ENCODE measurements around the gene AKAP11.

AKAP11 gene

GRCh38 chr13:42345367-42345766 lies 73.4 kb downstream of the AKAP11 start:
- DNase-seq = no peak

- no peak for DNase-seq
Measured at GRCh38 chr13:42348576-42348975, 76.6 kb downstream of the AKAP11 start.

GRCh38 chr13:42350141-42350540 lies 78.2 kb downstream of the AKAP11 start:
- DNase-seq = no peak

- DNase-seq = peak; percentile 23
Measured at GRCh38 chr13:42354241-42355091, 82.5 kb downstream of the AKAP11 start.

- DNase-seq = peak; percentile 35
Measured at GRCh38 chr13:42355092-42355485, 83.1 kb downstream of the AKAP11 start.

- no peak for DNase-seq
Measured at GRCh38 chr13:42355491-42356183, 83.7 kb downstream of the AKAP11 start.

- no peak for DNase-seq
Measured at GRCh38 chr13:42356184-42356575, 84.2 kb downstream of the AKAP11 start.

GRCh38 chr13:42360046-42360574 lies 88.2 kb downstream of the AKAP11 start:
- DNase-seq = no peak

- no peak for DNase-seq
Measured at GRCh38 chr13:42361701-42362100, 89.7 kb downstream of the AKAP11 start.

GRCh38 chr13:42363941-42364612 lies 92.1 kb downstream of the AKAP11 start:
- no peak for DNase-seq

- no peak for DNase-seq
Measured at GRCh38 chr13:42364613-42365000, 92.7 kb downstream of the AKAP11 start.

- no peak for DNase-seq
Measured at GRCh38 chr13:42367831-42368230, 95.9 kb downstream of the AKAP11 start.

- no peak for DNase-seq
Measured at GRCh38 chr13:42369071-42369797, 97.3 kb downstream of the AKAP11 start.

- DNase-seq = no peak
Measured at GRCh38 chr13:42370229-42370628, 98.3 kb downstream of the AKAP11 start.

Data from CD4-positive, alpha-beta T cell treated with Interleukin-15 for 1 hour (primary cell).